Lung (tissue), 16 donors: ENCODE measurements around the gene TWIST1. TPM values are rescaled to one million over a fixed set of nuclear protein-coding genes. Genes with fewer than 3 reads are reported as not detected.

ENCODE experiments used
- ATAC-seq: fragments of 200-7000 bp; cut with Tn5 transposase; one replicate; pipeline ENCODE4 v1.9.1; 2020; ENCODE audit warnings: moderate number of reproducible peaks; ENCODE audit not compliant: insufficient read depth, low FRiP score
- DNase-seq, 3 donors: peaks; one replicate each; pipeline ENCODE4 v3.0.0-alpha.2; 2013 to 2017
- H3K27ac ChIP-seq, 2 donors: one replicate each; pipeline ENCODE4 v1.5.1; 2013; ENCODE audit warnings: mild to moderate bottlenecking in 2 of 2, moderate library complexity in 2 of 2, control low read depth in 1 of 2, inconsistent platforms in 1 of 2, low read depth in 1 of 2, low read length in 1 of 2
- H3K27me3 ChIP-seq, 3 donors: one replicate each; pipeline ENCODE4 v1.5.1; 2013; ENCODE audit warnings: low read length in 2 of 3; ENCODE audit not compliant: control insufficient read depth in 3 of 3, insufficient read depth in 3 of 3
- H3K36me3 ChIP-seq, 4 donors: one replicate each; pipeline ENCODE4 v1.5.1; 2013; ENCODE audit warnings: low read length in 4 of 4, mild to moderate bottlenecking in 1 of 4, moderate library complexity in 1 of 4; ENCODE audit not compliant: control insufficient read depth in 4 of 4, insufficient read depth in 4 of 4
- H3K4me1 ChIP-seq, 5 donors: one replicate each; pipeline ENCODE4 v1.5.1; 2013; ENCODE audit warnings: low read length in 5 of 5, mild to moderate bottlenecking in 2 of 5, moderate library complexity in 1 of 5; ENCODE audit not compliant: control insufficient read depth in 5 of 5, insufficient read depth in 5 of 5
- H3K4me3 ChIP-seq: one replicate; pipeline ENCODE4 v1.5.1; 2013; ENCODE audit warnings: mild to moderate bottlenecking, control low read depth, moderate library complexity
- H3K9ac ChIP-seq, 2 donors: one replicate each; pipeline ENCODE4 v1.5.1; 2013; ENCODE audit warnings: low read length in 2 of 2, control low read depth in 1 of 2; ENCODE audit not compliant: insufficient read depth in 1 of 2
- H3K9me3 ChIP-seq, 4 donors: one replicate each; pipeline ENCODE4 v1.5.1; 2013; ENCODE audit warnings: low read length in 3 of 4, mild to moderate bottlenecking in 1 of 4, moderate library complexity in 1 of 4; ENCODE audit not compliant: control insufficient read depth in 4 of 4, insufficient read depth in 3 of 4
- WGBS, 2 donors: extraction: QIAGEN DNeasy Blood & Tissue Kit; methylation state at CpG; one replicate each; pipeline ENCODE4 v1.1.7; 2013; 5-methylcytosine and 5-hydroxymethylcytosine counted together
- long read RNA-seq, 5 donors: transcript quantifications; one replicate each; lab custom pipeline, GENCODE V29; 2026
- polyA plus RNA-seq, 2 donors: library from polyadenylated mRNA; stranded (reverse); fragments of 200-250 nt; gene quantifications; one replicate each; pipeline ENCODE4 v1.2.1, GENCODE V29; 2013
- total RNA-seq, 2 donors: library from RNA; depleted of rRNA in 1 of 2; stranded (reverse); fragments of >200 nt in 1 of 2; gene quantifications; one replicate each; pipeline ENCODE4 v1.2.1, GENCODE V29; 2014 to 2021
- TF ChIP-seq, protein P1 (sequence below): IDR thresholded peaks from 2 replicates; pipeline ENCODE4 v1.5.1; 2012; ENCODE audit warnings: mild to moderate bottlenecking; ENCODE audit errors: control extremely low read depth, extremely low read depth
- donor health status: control.
- donor health status: control.
- donor health status: Bipolar disorder and iron deficiency.
- donor health status: healthy.
- donor health status: DM: yes; HTN: yes; CAD: no.

The TWIST1 gene
- total RNA-seq (under 1 TPM; 0.74 to 0.77 TPM), polyA plus RNA-seq (under 1 TPM; 0.27 to 0.55 TPM)
- long read RNA-seq, donor 1, result 0 reads
- long read RNA-seq, donor 2, result 0 reads
- long read RNA-seq, donor 3, result 0 reads
- long read RNA-seq, donor 4, result 0 reads
- long read RNA-seq, donor 5, result 0 reads

DNA sequence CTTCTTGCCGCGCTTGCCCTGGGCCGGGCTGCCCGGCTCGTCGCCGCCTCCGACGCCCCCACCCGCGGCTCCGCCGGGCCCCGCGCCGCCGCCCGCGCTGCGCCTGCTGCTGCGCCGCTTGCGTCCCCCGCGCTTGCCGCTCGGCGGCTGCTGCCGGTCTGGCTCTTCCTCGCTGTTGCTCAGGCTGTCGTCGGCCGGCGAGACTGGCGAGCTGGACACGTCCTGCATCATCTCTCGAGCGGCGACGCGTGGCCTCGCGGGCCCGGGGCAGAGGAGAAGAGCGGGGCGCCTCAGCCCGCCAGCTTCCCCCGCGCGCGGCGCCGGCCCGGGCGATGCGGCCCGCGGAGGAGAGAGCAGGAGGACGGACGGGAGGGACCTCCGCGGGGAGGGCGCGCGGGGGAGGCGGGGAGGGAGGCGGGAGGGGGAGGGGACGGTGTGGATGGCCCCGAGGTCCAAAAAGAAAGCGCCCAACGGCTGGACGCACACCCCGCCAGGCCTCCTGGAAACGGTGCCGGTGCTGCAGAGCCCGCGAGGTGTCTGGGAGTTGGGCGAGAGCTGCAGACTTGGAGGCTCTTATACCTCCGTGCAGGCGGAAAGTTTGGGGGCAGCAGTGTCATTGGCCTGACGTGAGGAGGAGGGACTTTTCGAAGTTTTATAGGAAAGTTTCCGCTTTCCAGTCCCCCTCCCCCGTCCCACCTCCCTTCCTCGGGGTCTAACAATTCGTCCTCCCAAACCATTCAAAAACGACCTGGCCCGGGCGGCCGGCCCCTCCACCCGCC lies at the start of gene TWIST1:
Gene TWIST1 (minus strand): TSS at position 546 of the 779 bp plus-strand sequence. CDS start 315 bp downstream, at position 231.
- ATAC-seq (peak; percentile 44), DNase-seq (peak in 2 of 3 donors; percentile 35 to 51)
- H3K4me3 ChIP-seq, result peak within 1 kb of the TSS; percentile 60
- peaks cover 0 to 17% (median 7%) of the 10 kb centered on the region in 5 donors for H3K4me1 ChIP-seq
- H3K9me3 ChIP-seq, result peaks cover 0 to 6% (median 2%) of the 10 kb centered on the region in 4 donors
- no peak within 1 kb of the TSS for H3K9ac ChIP-seq
- H3K27me3 ChIP-seq, result peaks cover 23 to 91% (median 86%) of the 10 kb centered on the region in 3 donors
- TF ChIP-seq, protein P1, sequence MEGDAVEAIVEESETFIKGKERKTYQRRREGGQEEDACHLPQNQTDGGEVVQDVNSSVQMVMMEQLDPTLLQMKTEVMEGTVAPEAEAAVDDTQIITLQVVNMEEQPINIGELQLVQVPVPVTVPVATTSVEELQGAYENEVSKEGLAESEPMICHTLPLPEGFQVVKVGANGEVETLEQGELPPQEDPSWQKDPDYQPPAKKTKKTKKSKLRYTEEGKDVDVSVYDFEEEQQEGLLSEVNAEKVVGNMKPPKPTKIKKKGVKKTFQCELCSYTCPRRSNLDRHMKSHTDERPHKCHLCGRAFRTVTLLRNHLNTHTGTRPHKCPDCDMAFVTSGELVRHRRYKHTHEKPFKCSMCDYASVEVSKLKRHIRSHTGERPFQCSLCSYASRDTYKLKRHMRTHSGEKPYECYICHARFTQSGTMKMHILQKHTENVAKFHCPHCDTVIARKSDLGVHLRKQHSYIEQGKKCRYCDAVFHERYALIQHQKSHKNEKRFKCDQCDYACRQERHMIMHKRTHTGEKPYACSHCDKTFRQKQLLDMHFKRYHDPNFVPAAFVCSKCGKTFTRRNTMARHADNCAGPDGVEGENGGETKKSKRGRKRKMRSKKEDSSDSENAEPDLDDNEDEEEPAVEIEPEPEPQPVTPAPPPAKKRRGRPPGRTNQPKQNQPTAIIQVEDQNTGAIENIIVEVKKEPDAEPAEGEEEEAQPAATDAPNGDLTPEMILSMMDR, result no peak
- no peak within 1 kb of the TSS for H3K27ac ChIP-seq
- 1% methylated on average over 73 to 91 of the region's 91 CpGs for WGBS, 2 donors
- H3K36me3 ChIP-seq, result no peaks in the 10 kb centered on the region

DNA sequence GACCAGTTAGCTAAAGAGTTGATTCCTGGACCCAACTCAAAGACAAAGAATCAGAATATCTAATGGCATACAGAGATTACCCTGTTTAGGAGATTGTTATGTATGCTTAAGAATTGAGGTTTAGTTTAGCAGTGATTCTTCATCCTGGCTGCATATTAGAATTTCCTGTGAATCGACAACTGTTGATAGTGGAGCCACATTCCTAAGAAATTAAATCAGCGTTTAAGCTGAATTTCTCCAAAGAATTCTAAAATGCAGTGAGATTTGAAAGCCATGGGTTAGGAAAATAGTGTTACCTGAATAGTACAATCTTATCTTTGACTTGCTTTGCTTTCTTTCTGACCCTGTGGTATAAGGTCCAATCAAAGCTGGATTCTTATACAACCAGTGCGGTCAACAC lies 44.2 kb upstream of the TWIST1 start:
- 53 to 79% methylated on average over 3 of the region's 3 CpGs for WGBS, 2 donors
- Histone ChIP-seq H3K9me3 (no peaks in the 10 kb centered on the region), H3K27ac (no peak overlapping the region), H3K36me3 (no peaks in the 10 kb centered on the region), H3K4me1 (no peaks in the 10 kb centered on the region), H3K4me3 (no peak overlapping the region), H3K9ac (no peak overlapping the region), H3K27me3 (no peaks in the 10 kb centered on the region)
- ATAC-seq (no peak), DNase-seq (no peak)
- TF ChIP-seq, protein P1, result no peak

DNA sequence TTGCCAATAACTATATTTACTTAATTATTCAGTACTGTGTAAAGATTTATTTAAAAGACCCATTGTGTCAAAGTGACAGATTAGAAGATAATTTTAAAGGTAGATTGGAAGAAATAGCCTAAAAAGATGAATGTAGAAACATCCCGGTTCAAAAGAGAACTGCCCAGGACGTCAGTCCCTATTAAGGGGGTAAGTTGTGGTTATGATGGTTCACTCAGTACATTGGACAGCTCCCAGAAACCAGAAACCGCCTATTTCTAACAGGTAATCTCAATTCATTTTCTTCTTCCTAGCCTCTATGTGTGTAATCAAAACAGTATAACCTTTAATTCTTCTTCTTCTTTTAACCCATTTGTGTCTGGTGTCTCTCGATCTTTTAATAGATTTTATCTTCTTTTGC lies 29.3 kb upstream of the TWIST1 start:
- Histone ChIP-seq H3K9me3 (peaks cover 0 to 16% (median 0%) of the 10 kb centered on the region in 4 donors), H3K27me3 (peaks cover 9 to 63% (median 41%) of the 10 kb centered on the region in 3 donors)

More for the DNA sequence above, 29.3 kb upstream of the TWIST1 start:
- H3K4me1 ChIP-seq, result peaks cover 0 to 7% (median 0%) of the 10 kb centered on the region in 5 donors
- no peak overlapping the region for H3K9ac ChIP-seq
- no peak for ATAC-seq
- H3K27ac ChIP-seq, result no peak overlapping the region
- DNase-seq, result peak in 2 of 3 donors; percentile 16 to 60
- TF ChIP-seq, protein P1, result no peak
- WGBS, 2 donors, result 7 to 8% methylated on average over 4 of the region's 4 CpGs
- no peaks in the 10 kb centered on the region for H3K36me3 ChIP-seq
- no peak overlapping the region for H3K4me3 ChIP-seq
